Measurements from ENCODE around the gene HGFAC.

Gene HGFAC

GRCh38 chr4:3424522-3425095 is 17.2 kb upstream of the HGFAC start:
- no peak for DNase-seq (ENCODE audit: low spot score)
- FAIRE-seq = no peak

DNA sequence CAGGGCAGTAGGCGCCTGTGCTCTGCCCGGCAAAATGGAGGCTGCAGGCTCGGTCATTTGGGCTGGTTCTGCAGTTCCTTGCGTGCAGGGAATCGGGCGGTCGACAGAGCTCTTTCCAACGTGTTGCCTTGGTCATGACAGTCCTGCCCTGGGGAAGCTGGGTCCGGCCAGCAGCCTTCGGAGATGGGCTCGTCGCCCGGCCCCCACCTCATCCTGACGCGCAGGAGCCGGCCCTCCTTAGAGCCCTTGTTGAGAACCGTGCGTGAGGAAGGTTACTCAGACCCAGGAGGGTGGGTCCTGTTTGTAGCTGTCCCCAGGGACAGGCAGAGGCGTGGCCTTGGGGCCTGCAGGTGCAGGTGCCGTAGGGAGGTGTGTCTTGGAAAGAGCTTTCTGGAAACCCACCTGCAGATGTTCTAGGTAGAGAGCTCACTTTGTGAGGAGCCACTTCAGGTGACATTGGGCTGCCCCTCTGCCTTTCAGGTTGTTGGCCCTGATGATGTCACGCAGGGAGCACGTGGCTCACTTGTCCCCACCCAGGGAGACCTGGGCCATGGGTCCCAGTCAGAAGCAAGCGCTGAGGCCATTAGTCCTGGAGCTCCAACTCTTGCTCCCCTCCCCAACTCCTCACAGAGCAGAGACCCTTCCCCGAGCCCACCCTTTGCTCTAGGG is 15.2 kb upstream of the HGFAC start:
- FAIRE-seq = no peak
- DNase-seq (ENCODE audit: low spot score) = no peak

- FAIRE-seq (no peak), DNase-seq (ENCODE audit: low spot score) (no peak)
These were observed 14.7 kb upstream of the HGFAC start for GRCh38 chr4:3427134-3427476.

DNA sequence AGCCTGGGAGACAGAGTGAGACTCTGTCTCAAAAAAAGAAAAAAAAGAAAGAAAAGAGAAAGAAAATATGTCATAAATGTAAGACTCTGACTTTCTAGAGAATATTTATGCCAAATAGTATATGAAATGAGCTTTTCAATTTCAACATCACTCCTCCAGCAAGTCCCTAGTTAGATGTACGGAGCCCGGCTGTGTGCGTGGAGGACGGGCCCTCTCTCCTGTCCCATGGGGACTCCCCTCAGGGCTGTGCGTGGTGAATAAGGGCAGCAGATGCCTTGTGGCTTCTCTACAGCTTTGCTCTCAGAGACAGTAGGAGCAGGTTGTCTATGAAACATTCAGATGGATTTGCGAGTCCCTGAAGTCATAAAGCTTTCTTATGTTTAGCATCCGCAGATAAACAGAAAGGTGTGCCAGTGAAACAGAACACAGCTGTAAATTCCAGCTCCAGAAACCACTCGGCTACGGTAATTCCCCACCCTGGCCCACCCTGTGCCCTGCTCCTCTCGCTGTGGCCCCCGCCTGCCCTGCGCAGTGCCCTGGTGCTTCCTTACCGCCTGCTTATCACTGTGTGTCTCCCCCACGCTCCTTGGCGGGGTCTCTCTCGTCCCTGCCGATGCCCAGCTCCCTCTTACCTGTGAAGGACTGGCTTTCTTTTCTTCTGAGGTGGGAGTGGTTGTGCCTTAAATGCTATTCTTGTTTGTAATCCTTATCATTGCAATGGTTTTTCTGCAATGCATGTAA is 13.9 kb upstream of the HGFAC start:
- DNase-seq (ENCODE audit: low spot score) = no peak
- no peak for FAIRE-seq

DNA sequence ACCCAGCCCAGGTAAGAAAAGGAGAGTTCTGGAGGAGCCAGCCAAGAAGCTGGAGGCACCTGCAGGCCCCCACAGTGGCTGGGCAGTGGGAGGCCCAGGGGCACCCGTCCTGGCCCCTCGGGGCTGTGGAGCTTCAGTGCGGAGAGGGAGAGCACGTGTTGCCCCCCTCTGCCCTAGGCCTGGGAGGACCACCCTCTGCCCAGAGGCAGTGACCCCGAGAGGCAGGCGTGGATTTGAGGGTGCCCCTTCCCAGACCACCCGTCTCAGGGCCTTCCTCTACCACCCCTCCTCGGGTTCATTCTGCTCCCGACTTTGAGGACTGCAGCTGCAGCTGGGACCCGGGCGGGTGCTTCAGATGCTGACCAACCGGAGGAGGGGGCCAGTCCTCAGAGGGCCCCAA is 12.1 kb upstream of the HGFAC start:
- DNase-seq (ENCODE audit: low spot score) = no peak

GRCh38 chr4:3430524-3430923 is 11.2 kb upstream of the HGFAC start:
- FAIRE-seq = no peak
- DNase-seq (ENCODE audit: low spot score) = no peak

More for the DNA sequence above, 12.1 kb upstream of the HGFAC start:
- no peak for FAIRE-seq

DNA sequence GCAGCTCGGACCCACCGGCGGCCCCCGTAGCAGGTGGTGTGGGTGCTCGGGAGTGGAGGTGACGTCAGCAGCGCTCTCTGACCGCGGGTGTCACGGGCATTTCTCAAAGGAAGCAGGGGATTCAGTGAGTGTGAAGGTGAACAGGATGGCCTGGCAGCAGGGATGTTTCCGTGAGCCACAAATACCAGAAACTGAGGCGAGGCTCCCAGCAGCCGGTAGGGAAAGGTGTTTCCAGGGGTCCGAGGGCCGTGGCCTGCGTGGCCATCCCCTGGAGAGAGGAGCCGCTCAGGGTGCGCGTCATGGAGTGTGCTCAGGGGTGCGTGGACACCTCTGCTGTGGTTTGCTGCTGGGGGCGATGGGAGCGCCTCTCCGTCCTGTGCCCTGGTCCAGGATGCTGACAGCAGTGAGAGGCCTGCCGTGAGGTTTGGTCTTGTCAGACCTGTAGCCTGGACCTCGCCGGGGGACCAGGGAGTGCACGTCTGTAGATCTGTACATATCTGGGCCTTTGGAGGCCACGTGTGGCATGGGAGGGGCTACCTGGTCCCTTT is 10.2 kb upstream of the HGFAC start:
- no peak for FAIRE-seq
- no peak for DNase-seq (ENCODE audit: low spot score)

DNA sequence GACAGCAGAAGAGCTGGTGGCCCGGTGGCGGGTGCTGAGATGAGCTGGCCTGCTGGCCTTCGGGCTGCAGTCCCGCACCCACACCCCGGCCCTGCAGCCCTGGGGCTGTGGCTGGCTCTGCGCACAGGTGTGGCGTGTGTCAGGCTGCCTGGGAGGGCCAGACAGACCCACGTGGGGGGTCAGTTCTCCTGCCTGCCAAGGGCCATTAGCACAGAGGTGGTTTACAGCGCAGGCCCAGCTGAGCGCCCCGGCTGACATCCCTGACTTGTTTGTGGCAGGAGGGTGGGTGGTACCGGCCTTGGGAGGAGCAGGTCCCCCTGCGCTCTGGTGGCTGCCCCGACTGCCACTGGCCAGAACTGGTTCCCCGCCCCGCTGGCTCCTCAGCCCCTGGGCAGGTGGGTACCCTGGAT is 9.4 kb upstream of the HGFAC start:
- DNase-seq (ENCODE audit: low spot score) = no peak

GRCh38 chr4:3433138-3433869 is 8.5 kb upstream of the HGFAC start:
- DNase-seq (ENCODE audit: low spot score) (no peak), FAIRE-seq (no peak)

More for the DNA sequence above, 9.4 kb upstream of the HGFAC start:
- FAIRE-seq = no peak

DNA sequence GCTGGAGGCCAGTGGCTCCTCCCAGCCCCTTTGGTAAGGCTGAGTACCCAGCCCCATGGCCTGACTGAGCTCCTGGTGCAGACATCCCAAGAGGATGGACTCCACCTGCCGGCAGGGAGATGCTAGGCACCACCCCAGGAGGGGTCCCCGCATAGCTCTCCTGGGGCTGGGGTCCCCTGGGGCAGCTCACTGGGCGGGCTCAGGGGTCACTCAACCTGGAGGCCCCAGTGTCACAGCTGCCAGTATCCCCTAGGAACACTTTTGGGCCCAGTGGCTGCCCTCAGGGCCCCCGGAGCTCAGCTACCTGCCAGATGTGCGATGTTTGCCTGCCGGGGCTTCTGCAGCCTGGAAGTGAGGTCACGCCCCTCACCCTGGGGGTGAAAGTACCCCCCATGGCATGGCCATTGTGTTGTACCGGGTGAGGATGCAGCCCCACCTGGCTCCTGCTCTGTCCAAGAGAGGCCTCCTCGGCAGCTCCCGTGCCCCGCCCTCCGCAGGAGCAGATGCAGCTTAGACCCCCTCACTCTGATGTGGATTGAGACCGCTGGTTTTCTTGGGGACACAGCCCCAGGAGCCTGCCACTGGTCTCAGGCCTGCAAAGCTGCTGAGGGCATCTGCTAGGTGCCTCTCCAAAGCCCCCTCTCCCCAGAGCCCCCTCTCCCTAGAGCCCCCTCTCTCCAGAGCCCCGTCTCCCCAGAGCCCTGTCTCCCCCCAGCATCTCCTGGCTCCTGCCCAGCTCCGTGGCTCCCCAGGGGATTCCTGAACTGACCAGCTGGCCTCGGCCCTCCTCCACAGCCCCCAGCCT is 6.7 kb upstream of the HGFAC start:
- DNase-seq (ENCODE audit: low spot score) = no peak
- no peak for FAIRE-seq

DNA sequence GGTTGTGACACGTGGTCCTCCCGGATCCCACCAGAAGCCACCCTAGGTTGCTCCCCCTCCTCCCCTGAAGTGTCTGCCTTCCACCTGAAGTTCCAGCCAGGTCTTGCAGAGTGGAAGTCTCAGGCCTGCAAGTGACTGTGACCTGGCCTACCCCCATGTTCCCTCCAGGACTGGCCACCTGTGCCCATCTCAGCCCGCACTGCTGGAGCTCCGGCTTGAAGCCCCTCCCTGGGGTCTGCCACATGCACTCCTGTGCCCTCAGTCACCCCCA is 6.1 kb upstream of the HGFAC start:
- no peak for DNase-seq (ENCODE audit: low spot score)
- FAIRE-seq = no peak

DNA sequence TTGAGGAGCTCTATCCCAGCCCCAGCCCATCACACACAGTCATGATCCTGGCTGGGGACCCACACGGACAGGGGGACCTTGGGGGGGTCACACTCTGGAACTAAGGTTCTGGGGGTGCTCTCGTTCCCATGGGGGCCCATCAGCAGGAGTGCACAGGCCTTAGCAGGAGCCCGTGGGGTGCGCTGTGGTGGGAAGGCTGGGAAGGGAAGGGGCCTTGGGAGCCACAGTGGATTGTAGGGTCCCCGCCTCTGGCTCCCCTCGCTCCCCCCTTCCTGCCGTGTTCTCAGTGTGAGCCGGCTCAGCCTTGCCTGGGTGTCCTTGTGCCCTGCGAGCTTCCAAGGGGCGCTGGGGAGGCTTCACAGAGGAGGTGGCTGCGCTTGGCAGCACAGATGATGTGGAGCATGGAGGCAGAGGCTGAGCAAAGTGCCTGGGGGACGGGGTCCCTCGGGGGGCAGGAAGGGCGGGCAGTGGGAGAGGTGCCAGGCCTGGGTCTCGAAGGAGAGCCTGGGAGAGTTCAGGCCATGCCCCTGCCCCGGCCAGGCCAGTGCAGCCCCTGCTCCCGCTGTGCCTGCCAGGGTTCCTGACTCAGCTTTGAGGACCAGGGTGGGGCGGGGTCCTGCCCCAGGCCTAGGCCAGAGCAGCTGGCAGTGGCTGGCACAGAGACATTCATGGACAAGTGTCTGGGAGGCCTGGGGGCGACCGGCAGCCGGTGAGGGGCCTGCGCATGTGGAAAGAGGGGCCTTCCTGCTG is 5.5 kb upstream of the HGFAC start:
- no peak for FAIRE-seq

DNA sequence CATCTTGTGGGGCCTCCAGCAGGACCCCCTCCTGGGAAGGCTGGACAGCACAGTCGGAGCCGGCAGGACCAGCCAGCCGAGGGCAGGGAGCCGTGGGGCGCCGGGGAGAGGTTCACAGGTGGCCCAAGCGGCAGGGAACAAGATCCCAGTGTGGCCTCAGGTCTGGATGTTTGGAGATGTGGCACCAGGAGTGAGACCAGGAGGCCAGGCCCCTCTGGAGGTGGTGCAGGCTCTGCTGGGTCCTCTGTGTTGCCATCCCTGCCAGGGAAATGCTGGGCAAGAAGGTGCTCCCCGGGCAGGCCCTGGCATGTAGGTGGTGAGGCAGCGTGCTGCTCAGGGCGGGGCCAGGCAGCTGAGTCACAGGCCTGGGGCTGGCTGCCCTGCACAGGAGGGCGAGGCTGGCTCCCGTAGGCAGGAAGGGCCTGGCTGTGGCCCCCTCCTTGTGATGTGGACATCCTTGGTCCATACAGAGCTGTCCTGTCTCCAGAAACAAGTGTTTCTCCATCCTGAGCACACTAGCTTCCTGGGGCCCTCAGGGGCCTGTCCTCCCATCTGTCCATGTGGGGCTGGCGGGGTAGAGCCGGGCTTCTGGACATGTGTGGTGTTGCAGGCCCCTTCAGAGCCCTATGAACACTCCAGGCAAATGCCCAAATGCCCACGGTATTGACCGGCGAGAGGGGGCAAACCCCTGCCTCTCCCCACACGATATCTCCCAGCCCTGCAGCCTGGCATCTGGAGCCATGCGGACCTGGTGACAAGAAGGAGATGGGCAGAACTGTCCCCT is 4.8 kb upstream of the HGFAC start:
- peak; percentile 73 for FAIRE-seq
- DNase-seq (ENCODE audit: low spot score) = peak; percentile 91

More for the DNA sequence above, 5.5 kb upstream of the HGFAC start:
- DNase-seq (ENCODE audit: low spot score) = peak; percentile 21

GRCh38 chr4:3437582-3437936 is 4.2 kb upstream of the HGFAC start:
- no peak for FAIRE-seq
- DNase-seq (ENCODE audit: low spot score) = no peak

- FAIRE-seq = no peak
These were observed 3.5 kb upstream of the HGFAC start for GRCh38 chr4:3437998-3438846.

DNA sequence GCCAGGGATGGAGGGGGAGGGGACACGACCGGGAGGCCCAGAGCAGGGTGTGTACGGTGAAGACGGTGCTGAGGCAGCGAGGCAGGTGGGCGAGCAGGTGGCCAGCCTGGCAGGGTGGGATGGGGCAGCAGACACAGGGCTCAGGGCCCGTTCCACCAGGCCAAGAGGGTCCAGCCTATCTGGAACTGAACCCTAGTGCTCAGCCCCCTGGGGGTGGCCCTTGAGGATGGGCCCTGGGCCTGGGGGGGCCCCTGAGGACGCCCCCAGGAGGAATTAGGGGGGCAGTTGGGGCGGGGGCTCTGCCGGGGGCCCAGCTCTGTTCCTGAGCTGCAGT is 3.0 kb upstream of the HGFAC start:
- no peak for FAIRE-seq
- no peak for DNase-seq (ENCODE audit: low spot score)

More at GRCh38 chr4:3437998-3438846, 3.5 kb upstream of the HGFAC start:
- no peak for DNase-seq (ENCODE audit: low spot score)

- no peak for FAIRE-seq
These were observed 2.4 kb upstream of the HGFAC start for GRCh38 chr4:3439391-3439790.

DNA sequence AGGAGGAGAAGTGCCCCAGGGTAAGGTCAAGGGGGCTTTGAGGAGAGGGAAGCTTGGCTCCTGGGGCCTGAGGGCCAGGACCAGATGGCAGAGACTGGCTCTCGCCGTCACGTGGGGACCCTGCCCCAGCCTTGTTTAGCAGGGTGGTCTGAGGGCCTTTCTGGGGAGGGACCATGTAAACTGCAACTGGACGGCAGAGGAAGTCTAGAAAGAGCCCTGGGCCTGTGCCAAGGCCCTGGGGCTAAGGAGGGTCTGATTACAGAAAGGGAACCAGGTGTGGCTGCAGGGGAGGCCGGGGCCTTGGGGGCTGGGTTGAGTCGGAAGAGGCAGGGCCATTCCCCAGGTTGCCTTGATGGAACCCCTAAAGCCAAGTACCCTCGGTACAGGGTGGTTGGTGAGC is 1.8 kb upstream of the HGFAC start:
- FAIRE-seq (no peak), DNase-seq (ENCODE audit: low spot score) (no peak)

More at GRCh38 chr4:3439391-3439790, 2.4 kb upstream of the HGFAC start:
- DNase-seq (ENCODE audit: low spot score) = no peak

- FAIRE-seq (no peak), DNase-seq (ENCODE audit: low spot score) (no peak)
These were observed 728 bp upstream of the HGFAC start for GRCh38 chr4:3440979-3441500.
